Activated CD8-positive, alpha-beta memory T cell treated with anti-CD3 and anti-CD28 coated beads for 1 hour (primary cell): ENCODE data around the gene DNAJB2.
"Not testable (repeated sequence)": the region's sequence is repeated elsewhere in the genome, so short reads cannot be mapped to it uniquely, and the experiment has no call there.

Experiments
- DNase-seq, 2 donors: peaks; one replicate each; pipeline ENCODE4 v3.0.0-alpha.2; 2020; ENCODE audit warnings: low read depth in 1 of 2; ENCODE audit errors: extremely low read depth in 1 of 2

The DNAJB2 gene

GRCh38 chr2:219284501-219285372 lies 5.6 kb downstream of the DNAJB2 start:
- DNase-seq, result no peak

DNA sequence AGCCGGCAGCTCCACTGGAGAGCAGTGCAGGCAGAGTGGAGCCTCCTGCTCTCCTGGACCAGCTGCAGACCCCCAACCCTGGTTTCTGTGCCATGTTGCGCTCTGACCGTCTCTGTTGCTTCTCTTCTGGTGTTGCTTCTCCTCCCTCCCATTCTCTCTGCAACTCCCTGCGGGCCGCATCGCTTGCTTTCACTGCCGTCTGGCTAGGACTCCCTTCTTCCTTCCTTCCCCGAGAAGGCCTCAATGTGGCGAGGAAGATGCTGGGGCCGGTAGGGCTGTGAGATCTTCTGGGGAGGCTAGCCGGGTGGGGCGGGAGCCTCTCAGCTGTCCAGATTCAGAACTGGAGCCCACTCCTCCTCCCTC lies 6.2 kb downstream of the DNAJB2 start:
- no peak for DNase-seq

DNA sequence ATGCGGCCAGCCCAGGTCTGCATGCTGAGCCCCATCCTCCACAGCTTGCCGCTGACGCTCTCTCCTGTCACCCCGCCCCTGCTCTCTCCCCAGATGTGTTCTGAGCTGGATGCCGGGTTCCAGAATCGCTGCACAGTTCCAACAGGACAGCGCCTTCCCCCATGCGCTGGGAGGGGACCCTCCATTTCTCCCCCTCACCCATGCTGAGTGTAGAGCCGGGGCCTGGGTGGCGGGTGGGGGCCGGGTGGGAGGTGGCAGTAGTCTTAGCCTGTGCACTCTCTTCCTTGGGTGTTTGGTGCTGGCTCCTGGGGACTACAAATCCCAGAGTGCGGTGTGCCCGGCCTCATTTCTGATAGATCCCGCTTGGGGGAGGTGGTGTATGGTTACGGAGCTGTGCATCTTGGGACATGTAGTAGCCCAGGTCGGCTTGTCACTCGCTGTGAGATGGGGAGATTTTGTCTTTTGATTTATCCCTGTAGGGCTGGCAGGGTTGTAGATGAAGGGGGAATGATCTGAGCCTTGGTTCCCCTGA lies 6.8 kb downstream of the DNAJB2 start:
- DNase-seq, result no peak

GRCh38 chr2:219286436-219287115 lies 7.4 kb downstream of the DNAJB2 start:
- DNase-seq, result no peak

- not testable (repeated sequence) for DNase-seq
These were observed 7.9 kb downstream of the DNAJB2 start for GRCh38 chr2:219287116-219287440.

DNA sequence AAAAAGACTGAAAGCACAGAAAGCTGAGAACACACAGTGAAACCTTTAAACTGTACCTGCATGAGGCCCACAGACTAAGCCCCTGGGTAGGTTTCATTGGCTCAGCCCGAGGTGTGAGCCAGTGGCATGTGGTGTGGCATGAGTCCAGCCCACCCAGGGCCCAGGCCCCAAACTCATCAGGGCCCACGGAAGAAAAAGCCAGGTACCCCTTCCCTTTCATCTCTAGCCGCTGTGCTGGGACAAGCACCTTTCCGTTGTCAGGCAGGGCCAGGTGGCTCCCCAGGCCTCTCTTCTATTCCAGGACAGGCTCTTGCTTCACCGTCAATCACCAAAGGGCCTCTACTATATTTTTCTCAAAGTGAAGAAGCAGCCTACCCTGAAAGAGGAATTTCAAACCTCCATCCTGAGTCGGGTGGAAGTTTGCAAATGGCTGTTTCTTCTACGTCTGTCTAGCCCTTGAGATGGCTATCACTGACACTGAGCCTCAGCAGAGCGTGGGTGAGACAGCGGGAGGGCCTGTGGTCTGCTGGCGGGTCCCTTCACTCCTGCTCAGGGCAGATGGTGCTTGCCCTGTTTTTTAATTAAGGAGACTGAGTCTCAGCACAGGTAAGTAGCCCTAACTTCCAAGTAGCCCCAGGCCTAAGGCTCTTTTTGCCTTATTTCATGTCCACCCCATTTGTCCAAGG lies 8.6 kb downstream of the DNAJB2 start:
- no peak for DNase-seq

DNA sequence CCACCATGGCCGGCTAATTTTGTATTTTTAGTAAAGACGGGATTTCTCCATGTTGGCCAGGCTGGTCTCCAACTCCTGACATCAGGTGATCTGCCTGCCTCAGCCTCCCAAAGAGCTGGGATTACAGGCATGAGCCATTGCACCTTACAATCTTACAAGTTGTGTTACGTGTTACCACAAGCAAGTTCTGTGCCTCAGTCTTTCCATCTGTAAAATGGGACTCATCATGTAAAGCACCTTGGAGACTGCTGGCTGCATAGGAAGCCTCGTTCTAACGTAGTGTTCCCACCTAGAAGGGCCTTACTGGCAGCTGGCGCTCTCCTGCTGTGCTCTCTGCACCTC lies 10.0 kb downstream of the DNAJB2 start:
- no peak for DNase-seq

- DNase-seq, result no peak
These were observed 10.6 kb downstream of the DNAJB2 start for GRCh38 chr2:219289537-219290361.

GRCh38 chr2:219290381-219291171 lies 11.4 kb downstream of the DNAJB2 start:
- DNase-seq, result no peak

DNA sequence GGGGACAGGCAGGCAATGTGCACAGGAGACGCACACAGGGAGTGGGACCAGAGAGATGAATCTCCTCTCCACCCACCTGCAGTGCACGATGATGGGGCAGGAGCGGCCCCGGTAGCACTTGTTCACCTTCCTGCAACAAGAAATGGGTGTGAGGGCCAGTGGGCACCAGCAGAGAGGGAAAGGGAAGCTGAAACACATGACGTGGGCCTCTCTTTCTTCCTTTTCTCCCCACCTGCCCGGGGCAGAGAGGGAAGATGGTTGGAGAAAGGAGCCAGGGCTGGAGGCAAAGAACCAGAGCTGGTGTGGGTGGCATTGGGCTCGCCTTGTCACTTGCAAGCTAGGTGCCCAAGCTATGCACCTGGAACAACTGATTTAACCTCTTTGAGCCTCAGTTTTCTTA lies 12.2 kb downstream of the DNAJB2 start:
- no peak for DNase-seq

DNA sequence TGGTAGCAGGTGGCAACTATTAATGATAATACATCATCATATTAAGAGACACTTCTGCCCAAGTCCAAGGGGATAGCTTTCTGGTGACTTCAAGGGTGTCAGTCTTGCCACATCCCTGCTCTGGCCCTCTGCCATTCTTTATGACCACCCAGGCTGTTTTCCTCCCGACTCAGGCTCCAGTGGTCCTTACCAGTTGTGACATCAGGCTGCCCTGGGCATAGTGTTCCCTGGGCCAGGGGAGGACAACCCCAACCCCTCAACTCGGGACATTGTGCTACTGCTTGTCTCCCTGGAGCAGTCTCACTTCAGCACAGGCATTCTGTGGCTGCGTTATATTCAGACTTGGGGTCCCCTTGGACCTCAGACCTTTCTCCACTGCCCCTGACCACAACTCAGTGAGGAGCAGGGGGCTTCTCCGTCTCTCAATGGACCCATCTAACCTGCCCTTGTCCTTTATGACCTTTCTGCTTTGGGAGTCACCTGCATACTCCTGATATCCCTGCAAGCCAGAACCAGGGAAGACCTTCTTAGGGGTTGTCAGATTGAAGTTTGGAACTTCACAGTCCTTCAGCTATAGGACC lies 12.8 kb downstream of the DNAJB2 start:
- no peak for DNase-seq

GRCh38 chr2:219292616-219293015 lies 13.4 kb downstream of the DNAJB2 start:
- no peak for DNase-seq

GRCh38 chr2:219293736-219294231 lies 14.6 kb downstream of the DNAJB2 start:
- DNase-seq, result no peak

DNA sequence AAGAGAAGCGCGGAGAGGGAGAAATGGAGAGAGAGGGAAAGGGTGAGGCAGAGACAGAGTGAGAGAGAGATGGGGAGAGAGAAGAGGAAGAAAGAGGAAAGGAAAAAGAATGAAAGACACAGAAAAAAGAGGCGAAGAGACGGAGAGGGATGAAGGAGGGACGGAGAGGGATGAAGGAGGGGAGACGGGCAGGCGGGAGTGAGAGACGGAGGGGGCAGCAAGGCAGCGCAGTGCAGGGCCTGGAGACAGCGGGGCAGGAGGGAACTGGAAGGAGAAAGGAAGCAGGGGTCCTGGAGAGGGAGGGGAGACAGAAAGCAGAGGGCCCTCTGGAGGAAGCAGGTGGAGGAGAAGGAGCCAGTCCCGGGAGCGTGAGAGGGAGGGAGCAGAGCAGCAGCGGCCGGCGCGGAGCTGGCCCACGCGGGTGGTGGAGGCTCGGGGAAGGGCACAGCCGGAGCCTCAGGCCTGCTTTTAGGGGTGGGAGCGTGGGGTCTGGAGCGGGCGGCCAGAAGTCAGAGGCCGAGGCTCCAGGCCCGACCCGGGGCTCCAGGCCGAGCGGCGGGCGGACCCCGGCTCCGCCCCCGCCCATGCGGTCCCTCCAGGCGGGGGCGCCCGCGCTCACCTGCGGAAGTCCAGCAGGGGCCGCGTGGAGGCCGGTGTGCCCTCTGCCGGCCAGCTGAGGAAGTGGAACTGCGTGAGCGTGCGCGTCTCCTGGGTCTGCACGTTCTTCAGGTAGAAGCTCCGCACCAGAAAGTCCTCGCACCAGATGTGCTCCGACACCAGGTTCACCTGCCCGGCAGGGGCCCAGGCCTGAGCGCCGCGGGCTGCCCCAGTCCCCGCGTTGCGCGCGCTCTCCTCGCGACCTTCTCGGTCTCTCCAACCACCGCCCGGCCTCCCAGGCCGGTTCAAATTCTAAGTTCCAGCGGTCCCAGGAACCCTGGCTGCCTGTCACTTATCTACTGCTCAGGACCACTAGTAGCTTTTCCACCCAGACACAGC lies 15.5 kb downstream of the DNAJB2 start:
- DNase-seq, result peak; percentile 71 to 81

DNA sequence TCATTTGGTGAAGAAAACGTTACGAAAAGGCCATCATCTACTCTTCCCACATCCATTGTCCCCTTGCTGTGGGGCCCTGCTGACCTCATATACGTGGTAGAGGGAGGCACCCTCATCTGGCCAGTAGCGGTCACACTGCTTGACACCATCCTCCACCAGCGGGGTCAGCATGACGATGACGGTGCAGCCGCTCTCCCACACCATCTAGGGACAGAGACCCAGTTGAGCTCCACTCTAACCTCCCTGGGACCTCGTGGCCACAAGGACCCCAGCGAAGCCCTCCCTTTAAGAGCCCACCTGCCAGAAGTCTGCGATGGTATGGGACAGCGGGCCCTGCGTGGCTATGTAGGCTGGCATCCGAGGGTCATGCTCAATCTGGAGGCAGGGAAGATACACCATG lies 17.0 kb downstream of the DNAJB2 start:
- DNase-seq, result no peak

GRCh38 chr2:219296631-219297391 lies 17.6 kb downstream of the DNAJB2 start:
- DNase-seq, result no peak

DNA sequence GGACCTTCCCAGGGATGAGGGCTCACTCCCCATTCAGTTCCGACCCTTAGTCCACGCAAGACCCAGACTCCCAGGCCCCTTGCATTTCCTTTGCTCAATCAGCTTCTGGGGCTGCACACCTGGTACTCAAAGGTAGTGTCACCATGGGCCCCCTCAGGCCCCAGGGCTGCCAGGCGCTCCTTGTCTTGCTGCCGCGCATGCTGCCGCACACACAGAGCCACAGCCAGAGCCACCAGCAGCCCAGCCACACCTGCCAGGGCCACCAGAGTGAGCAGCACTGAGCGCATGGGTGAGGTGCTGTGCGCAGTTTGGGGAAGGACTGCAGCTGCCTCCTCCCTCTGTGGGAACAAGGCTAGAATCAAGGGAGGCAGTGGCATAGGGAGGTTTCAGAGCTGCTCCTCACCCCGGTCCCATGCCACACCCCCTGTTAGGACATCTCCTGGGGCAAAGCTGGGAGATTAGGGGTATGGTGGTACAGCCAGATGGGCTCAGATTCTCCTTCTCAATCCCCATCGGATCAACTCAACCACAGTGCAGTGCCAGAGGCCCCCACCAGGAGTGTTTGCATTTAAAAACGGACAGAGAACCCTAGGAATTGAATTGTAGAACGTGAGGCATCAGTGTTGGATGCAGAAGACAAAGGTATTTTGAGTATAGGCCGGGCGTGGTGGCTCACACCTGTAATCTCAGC lies 18.7 kb downstream of the DNAJB2 start:
- DNase-seq, result no peak
